ENCODE measurements around the gene DCDC1.

- no peak for TF ChIP-seq CBX3 (IDR thresholded peaks at IDR 0.05; ENCODE audit: low read depth)
- no peak for TF ChIP-seq EGR1 (IDR thresholded peaks at IDR 0.05; ENCODE audit: low read depth)
- TF ChIP-seq CTCF (IDR thresholded peaks at IDR 0.05 in 2 of 3, conservative IDR thresholded peaks at IDR 0.05 in 1 of 3; ENCODE audit: borderline replicate concordance in 1 of 3, insufficient read depth in 1 of 3, low read depth in 2 of 3, low read length in 2 of 3), result no peak
- no peak for TF ChIP-seq POLR2A (IDR thresholded peaks at IDR 0.05; ENCODE audit: borderline replicate concordance, extremely low read depth, insufficient read depth, insufficient read length)
- no peak for TF ChIP-seq EZH2 (IDR thresholded peaks at IDR 0.05)
- no peak for TF ChIP-seq POLR2AphosphoS5 (IDR thresholded peaks at IDR 0.05; ENCODE audit: low read depth, low read length)
- no peak for TF ChIP-seq SRF (IDR thresholded peaks at IDR 0.05; ENCODE audit: low read depth)
- TF ChIP-seq ATF3 (IDR thresholded peaks at IDR 0.05), result no peak
- no peak for TF ChIP-seq RAD21 (IDR thresholded peaks at IDR 0.05; ENCODE audit: low read depth)
- TF ChIP-seq REST (IDR thresholded peaks at IDR 0.05; ENCODE audit: low read depth), result no peak
- TF ChIP-seq ZFX (IDR thresholded peaks at IDR 0.05), result no peak
Measured at GRCh38 chr11:31114442-31114841, 255.1 kb downstream of the DCDC1 start.

Data from HCT116 (cell line).